OCI-LY7 (cell line): ENCODE measurements around the gene EHMT2. TPM values are rescaled to one million over a fixed set of nuclear protein-coding genes. Genes with fewer than 3 reads are reported as not detected.
"Not testable (repeated sequence)": the region's sequence is repeated elsewhere in the genome, so short reads cannot be mapped to it uniquely, and the experiment has no call there.

ENCODE experiments used
- BruUV-seq: library from RNA; stranded (reverse); fragments of 400-500 nt; replicated peaks from 2 replicates; lab custom pipeline; 2021; lab: Mats Ljungman, UMichigan
- CTCF ChIA-PET: fragments of 300-600 bp; sonication (Branson Sonifier 250); formaldehyde crosslinking; loops from one replicate; lab custom pipeline; 2022; ENCODE audit warnings: antibody characterized with exemption; ENCODE audit not compliant: unreplicated experiment; lab: Charles Lee
- POLR2A ChIA-PET: fragments of 300-600 bp; sonication (Branson Sonifier 250); formaldehyde crosslinking; loops from one replicate; lab custom pipeline; 2022; ENCODE audit warnings: antibody characterized with exemption; lab: Charles Lee
- DNase-seq: peaks from one replicate; pipeline ENCODE4 v3.0.0-alpha.2; 2015; ENCODE audit warnings: low spot score
- H2AFZ ChIP-seq: fragments of 200-600 bp; sonication (generic), shearing (Covaris generic); 2 replicates; pipeline ENCODE4 v1.6.1; 2014; ENCODE audit warnings: mild to moderate bottlenecking, antibody characterized with exemption, low read length, moderate library complexity
- H3K27ac ChIP-seq: fragments of 200-600 bp; sonication (generic); 2 replicates; pipeline ENCODE4 v1.5.1; 2014; ENCODE audit warnings: mixed run types, low read depth, mild to moderate bottlenecking, moderate library complexity, low read length, inconsistent platforms; ENCODE audit not compliant: poor library complexity, severe bottlenecking
- H3K36me3 ChIP-seq: fragments of 200-600 bp; sonication (generic); 2 replicates; pipeline ENCODE4 v1.6.1; 2014; ENCODE audit warnings: mild to moderate bottlenecking, antibody characterized with exemption, low read length, moderate library complexity, mixed read lengths; ENCODE audit not compliant: insufficient read depth
- H3K4me1 ChIP-seq: fragments of 200-600 bp; sonication (generic); 2 replicates; pipeline ENCODE4 v1.5.1; 2014; ENCODE audit warnings: mild to moderate bottlenecking, low read length; ENCODE audit not compliant: insufficient read depth, poor library complexity, severe bottlenecking
- H3K4me2 ChIP-seq: fragments of 200-600 bp; sonication (generic); 2 replicates; pipeline ENCODE4 v1.6.1; 2014; ENCODE audit warnings: mild to moderate bottlenecking, low read length
- H3K4me3 ChIP-seq: fragments of 200-600 bp; sonication (generic); 2 replicates; pipeline ENCODE4 v1.5.1; 2014; ENCODE audit warnings: mild to moderate bottlenecking, low read depth, low read length; ENCODE audit not compliant: poor library complexity, severe bottlenecking
- H3K79me2 ChIP-seq: fragments of 200-600 bp; sonication (generic); 2 replicates; pipeline ENCODE4 v1.6.1; 2016; ENCODE audit warnings: low read depth, mild to moderate bottlenecking, low read length, moderate library complexity, mixed read lengths; ENCODE audit not compliant: insufficient read depth
- H3K9me2 ChIP-seq: fragments of 200-600 bp; sonication (generic); 2 replicates; pipeline ENCODE4 v1.6.1; 2016; ENCODE audit warnings: mild to moderate bottlenecking, low read length, mixed read lengths; ENCODE audit not compliant: insufficient read depth
- H3K9me3 ChIP-seq: fragments of 200-600 bp; sonication (generic); 2 replicates; pipeline ENCODE4 v1.6.1; 2014; ENCODE audit warnings: mild to moderate bottlenecking, mixed run types, low read length, mixed read lengths
- H4K20me1 ChIP-seq: fragments of 200-600 bp; sonication (generic); 2 replicates; pipeline ENCODE4 v1.6.1; 2014; ENCODE audit warnings: mild to moderate bottlenecking, antibody characterized with exemption, low read length, moderate library complexity, mixed read lengths; ENCODE audit not compliant: insufficient read depth
- EZH2phosphoT487 ChIP-seq: fragments of 200-600 bp; sonication (generic); IDR thresholded peaks from 2 replicates; pipeline ENCODE4 v1.6.1; 2018; ENCODE audit warnings: low read depth, borderline replicate concordance, mild to moderate bottlenecking, mixed run types, antibody characterized with exemption, low read length, moderate library complexity, mixed read lengths
- intact Hi-C: fragments of 100-400 bp; cut with micrococcal nuclease; formaldehyde crosslinking; loops from one replicate; pipeline ENCODE4 v1.10.0; 2022; ENCODE audit not compliant: unreplicated experiment
- total RNA-seq, 2 experiments: library from RNA; depleted of rRNA in 1 of 2; stranded (reverse); fragments of >200 nt in 1 of 2; shearing (Covaris generic) in 1 of 2; gene quantifications; 2 replicates each; pipeline ENCODE4 v1.2.3, GENCODE V29; 2014 to 2022
- TF ChIP-seq, protein P1 (sequence below): fragments of 200-600 bp; sonication (generic); conservative IDR thresholded peaks from 2 replicates; pipeline ENCODE4 v1.5.1; 2014; ENCODE audit warnings: mild to moderate bottlenecking, antibody characterized with exemption, low read length, moderate library complexity, mixed read lengths

EHMT2 gene
- total RNA-seq, 2 experiments from 2014 or later = 49.5 to 76.8 TPM

DNA sequence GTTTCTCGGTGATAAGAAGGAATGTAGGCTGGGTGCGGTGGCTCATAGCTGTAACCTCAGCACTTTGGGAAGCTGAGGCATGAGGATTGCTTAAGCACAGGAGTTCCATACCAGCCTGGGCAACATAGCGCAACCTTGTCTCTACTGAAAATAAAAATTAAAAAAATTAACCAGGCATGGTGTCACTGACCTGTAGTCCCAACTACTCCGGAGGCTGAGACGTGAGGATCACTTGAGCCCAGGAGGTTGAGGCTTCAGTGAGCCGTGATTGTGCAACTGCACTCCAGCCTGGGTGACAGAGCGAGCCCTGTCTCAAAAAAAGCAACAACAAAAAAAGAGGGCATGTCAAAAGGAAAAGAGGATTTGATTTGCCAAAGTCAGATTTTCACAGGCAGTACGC is 38.8 kb downstream of the EHMT2 start:
- ChIA-PET POLR2A (interaction anchor here (0.9 kb wide), 1 partner anchor 20 kb away, joined by 3 read pairs; no protein-coding TSS in a partner anchor), CTCF (no interaction called here)
- H3K9me3 ChIP-seq = no peaks in the 10 kb centered on the region
- H2AFZ ChIP-seq = no peak overlapping the region
- no peak overlapping the region for H3K4me3 ChIP-seq
- H3K79me2 ChIP-seq = no peaks in the 10 kb centered on the region
- no peaks in the 10 kb centered on the region for H3K9me2 ChIP-seq
- no peak for DNase-seq
- H3K4me2 ChIP-seq = no peak overlapping the region
- TF ChIP-seq EZH2phosphoT487 = no peak
- TF ChIP-seq, protein P1, sequence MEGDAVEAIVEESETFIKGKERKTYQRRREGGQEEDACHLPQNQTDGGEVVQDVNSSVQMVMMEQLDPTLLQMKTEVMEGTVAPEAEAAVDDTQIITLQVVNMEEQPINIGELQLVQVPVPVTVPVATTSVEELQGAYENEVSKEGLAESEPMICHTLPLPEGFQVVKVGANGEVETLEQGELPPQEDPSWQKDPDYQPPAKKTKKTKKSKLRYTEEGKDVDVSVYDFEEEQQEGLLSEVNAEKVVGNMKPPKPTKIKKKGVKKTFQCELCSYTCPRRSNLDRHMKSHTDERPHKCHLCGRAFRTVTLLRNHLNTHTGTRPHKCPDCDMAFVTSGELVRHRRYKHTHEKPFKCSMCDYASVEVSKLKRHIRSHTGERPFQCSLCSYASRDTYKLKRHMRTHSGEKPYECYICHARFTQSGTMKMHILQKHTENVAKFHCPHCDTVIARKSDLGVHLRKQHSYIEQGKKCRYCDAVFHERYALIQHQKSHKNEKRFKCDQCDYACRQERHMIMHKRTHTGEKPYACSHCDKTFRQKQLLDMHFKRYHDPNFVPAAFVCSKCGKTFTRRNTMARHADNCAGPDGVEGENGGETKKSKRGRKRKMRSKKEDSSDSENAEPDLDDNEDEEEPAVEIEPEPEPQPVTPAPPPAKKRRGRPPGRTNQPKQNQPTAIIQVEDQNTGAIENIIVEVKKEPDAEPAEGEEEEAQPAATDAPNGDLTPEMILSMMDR = no peak
- H3K27ac ChIP-seq = no peak overlapping the region
- H4K20me1 ChIP-seq = no peaks in the 10 kb centered on the region
- no peaks in the 10 kb centered on the region for H3K36me3 ChIP-seq
- peaks cover 12% of the 10 kb centered on the region for H3K4me1 ChIP-seq
- BruUV-seq = no TSS peak
- intact Hi-C loops = no loop called here

DNA sequence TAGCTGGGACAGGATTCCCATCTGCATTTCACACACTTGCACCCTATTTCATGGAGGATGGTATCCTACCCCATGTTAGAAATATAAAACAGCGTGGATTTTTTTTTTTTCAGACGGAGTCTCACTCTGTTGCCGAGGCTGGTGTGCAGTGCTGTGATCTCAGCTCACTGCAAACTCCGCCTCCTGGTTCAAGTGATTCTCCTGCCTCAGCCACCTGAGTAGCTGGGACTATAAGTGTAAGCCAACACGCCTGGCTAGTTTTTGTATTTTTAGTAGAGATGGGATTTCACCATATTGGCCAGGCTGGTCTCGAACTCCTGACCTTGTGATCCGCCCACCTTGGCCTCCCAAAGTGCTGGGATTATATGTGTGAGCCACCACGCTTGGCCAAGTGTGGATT is 39.7 kb downstream of the EHMT2 start:
- H3K36me3 ChIP-seq, H3K4me2 ChIP-seq, CTCF ChIA-PET, intact Hi-C loops, H3K79me2 ChIP-seq, DNase-seq, H3K4me3 ChIP-seq, H3K4me1 ChIP-seq, H4K20me1 ChIP-seq, H3K9me3 ChIP-seq, H3K27ac ChIP-seq, H2AFZ ChIP-seq, BruUV-seq, H3K9me2 ChIP-seq: not testable (repeated sequence)
- POLR2A ChIA-PET = interaction anchor here (0.9 kb wide), 1 partner anchor 19 kb away, joined by 3 read pairs; no protein-coding TSS in a partner anchor

DNA sequence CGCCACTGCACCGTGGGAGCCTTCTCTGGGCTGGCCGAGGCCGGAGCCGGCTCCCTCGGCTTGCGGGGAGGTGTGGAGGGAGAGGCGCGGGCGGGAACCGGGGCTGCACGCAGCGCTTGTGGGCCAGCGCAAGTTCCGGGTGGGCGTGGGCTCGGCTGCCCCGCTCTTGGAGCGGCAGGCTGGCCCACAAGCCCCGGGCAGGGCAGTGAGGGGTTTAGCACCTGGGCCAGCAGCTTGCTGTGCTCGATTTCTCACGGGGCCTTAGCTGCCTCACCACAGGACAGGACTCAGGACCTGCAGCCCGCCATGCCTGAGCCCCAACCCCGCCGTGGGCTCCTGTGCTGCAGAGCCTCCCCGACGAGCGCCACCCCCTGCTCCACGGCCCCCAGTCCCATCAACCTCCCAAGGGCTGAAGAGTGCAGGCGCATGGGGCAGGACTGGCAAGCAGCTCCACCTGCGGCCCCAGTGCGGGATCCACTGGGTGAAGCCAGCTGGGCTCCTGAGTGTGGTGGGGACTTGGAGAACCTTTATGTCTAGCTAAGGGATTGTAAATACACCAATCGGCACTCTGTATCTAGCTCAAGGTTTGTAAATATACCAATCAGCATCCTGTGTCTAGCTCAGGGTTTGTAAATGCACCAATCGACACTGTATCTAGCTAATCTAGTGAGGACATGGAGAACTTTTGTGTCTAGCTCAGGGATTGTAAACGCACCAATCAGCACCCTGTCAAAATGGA is 45.3 kb downstream of the EHMT2 start:
- H3K4me2 ChIP-seq, H3K4me3 ChIP-seq, H3K4me1 ChIP-seq, H3K79me2 ChIP-seq, CTCF ChIA-PET, H3K9me3 ChIP-seq, H3K27ac ChIP-seq, H3K9me2 ChIP-seq, H4K20me1 ChIP-seq, intact Hi-C loops, H2AFZ ChIP-seq, BruUV-seq, H3K36me3 ChIP-seq, DNase-seq: not testable (repeated sequence)
- POLR2A ChIA-PET = interaction anchor here (1.0 to 1.2 kb wide), 2 partner anchors 11 to 46 kb away, joined by 3 to 6 read pairs; partner anchors contain the start of genes EHMT2 and NEU1
